ENCODE data around the gene PTPRH. TPM values are rescaled to one million over a fixed set of nuclear protein-coding genes. Genes with fewer than 3 reads are reported as not detected.
A peak's percentile ranks its signal among the peaks of the same experiment; 100 is the strongest.

Gene PTPRH
- total and polyA plus RNA-seq, 8 donors, result 5.3 to 83.9 (median 39.7) TPM

DNA sequence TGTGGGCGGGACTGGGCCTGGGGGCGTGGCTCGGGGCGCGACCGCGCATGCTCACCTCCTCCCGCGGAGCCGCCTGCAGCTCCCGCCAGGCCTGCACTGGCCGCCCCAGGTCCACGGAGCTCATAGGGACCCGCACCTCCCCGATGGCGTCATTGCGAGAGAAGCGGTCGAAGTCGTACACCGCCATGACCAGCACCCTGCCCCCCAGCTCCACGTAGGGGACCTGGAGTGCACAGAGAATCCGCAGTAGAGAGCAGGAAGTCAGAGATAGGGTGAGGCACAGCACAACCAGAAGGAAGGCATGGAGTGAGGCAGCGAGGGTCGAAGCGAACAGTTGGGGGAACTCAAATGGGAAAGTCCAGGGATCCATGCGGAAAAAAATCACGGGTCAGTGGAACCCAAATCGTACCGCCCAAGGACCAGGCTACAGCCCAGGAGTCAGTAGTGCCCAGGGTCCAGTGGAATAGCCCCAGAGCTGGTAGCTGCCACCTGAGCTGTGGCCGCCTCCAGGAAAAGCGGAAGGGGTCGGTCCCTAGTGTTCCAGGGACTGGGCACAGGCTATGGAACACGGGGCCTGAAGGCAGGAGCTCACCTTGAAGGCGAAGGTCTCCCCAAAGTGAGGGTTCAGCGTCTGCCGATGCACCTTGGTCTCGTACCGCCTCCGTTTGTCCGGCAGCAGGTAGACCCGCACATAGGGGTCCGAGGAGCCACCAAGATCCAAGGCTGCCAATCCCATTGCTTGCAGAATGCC lies 34.0 kb downstream of the PTPRH start:
- WGBS, 5 donors, result 40 to 68% (median 57%) methylated on average over 34 to 43 of the region's 43 CpGs
- peaks cover 15 to 37% (median 29%) of the 10 kb centered on the region in 4 donors for H3K4me1 ChIP-seq
- H3K27me3 ChIP-seq, result peaks cover 33 to 100% (median 90%) of the 10 kb centered on the region in 3 donors
- TF ChIP-seq, protein P1, sequence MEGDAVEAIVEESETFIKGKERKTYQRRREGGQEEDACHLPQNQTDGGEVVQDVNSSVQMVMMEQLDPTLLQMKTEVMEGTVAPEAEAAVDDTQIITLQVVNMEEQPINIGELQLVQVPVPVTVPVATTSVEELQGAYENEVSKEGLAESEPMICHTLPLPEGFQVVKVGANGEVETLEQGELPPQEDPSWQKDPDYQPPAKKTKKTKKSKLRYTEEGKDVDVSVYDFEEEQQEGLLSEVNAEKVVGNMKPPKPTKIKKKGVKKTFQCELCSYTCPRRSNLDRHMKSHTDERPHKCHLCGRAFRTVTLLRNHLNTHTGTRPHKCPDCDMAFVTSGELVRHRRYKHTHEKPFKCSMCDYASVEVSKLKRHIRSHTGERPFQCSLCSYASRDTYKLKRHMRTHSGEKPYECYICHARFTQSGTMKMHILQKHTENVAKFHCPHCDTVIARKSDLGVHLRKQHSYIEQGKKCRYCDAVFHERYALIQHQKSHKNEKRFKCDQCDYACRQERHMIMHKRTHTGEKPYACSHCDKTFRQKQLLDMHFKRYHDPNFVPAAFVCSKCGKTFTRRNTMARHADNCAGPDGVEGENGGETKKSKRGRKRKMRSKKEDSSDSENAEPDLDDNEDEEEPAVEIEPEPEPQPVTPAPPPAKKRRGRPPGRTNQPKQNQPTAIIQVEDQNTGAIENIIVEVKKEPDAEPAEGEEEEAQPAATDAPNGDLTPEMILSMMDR (IDR thresholded peaks at IDR 0.05), result no peak
- TF ChIP-seq EP300 (IDR thresholded peaks at IDR 0.05) (no peak), POLR2A (IDR thresholded peaks at IDR 0.05) (no peak), POLR2AphosphoS5 (IDR thresholded peaks at IDR 0.05) (no peak)
- no peak overlapping the region for H3K4me3 ChIP-seq
- no peaks in the 10 kb centered on the region for H3K36me3 ChIP-seq
- DNase-seq, result no peak
- no peak overlapping the region for H3K27ac ChIP-seq
- no peaks in the 10 kb centered on the region for H3K9me3 ChIP-seq
- intact Hi-C loops (cut with DNase I; ENCODE audit: low total_unique reads), result no loop called here

DNA sequence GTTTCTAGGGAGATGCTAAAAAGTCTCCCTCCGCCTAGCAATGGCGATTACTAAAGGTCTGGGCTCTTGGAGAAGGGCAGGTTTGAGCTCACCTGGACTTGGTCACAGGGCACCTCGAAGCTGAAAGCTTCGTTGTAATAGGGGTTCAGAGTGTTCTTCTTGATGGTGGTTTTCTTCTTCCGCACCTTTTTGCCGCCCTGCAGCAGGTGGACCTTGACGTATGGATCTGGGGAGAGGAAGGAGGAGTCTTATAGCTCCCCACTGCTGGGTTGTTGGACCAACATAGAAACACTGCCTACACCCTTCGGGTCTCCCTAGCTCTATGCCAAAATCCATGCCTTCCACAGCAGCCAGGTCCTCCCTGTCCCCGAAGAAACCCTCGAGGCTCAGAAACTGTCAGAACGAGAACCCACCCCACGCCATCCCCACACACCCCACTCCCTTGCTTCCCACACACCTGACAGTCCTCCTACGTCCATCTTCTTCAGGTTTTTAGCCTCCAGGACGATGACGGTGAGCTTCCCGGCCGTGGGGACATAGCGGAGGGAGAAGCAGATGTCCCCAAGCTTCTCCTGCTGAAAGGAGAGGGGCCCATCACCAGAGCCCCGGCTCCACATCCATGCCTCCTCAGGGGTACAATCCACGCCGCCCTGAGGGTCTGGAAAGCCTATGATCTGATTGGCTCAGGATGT lies 34.7 kb downstream of the PTPRH start:
- 42 to 66% (median 57%) methylated on average over 21 of the region's 21 CpGs for WGBS, 5 donors
- Histone ChIP-seq H3K36me3 (no peaks in the 10 kb centered on the region), H3K27ac (no peak overlapping the region), H3K9me3 (no peaks in the 10 kb centered on the region), H3K4me3 (peak overlapping the region in 1 of 4 donors; percentile 49), H3K27me3 (peaks cover 27 to 100% (median 90%) of the 10 kb centered on the region in 3 donors), H3K4me1 (peaks cover 10 to 30% (median 22%) of the 10 kb centered on the region in 4 donors)
- intact Hi-C loops (cut with DNase I; ENCODE audit: low total_unique reads), result no loop called here
- TF ChIP-seq, protein P1 (IDR thresholded peaks at IDR 0.05), result no peak
- no peak for TF ChIP-seq EP300 (IDR thresholded peaks at IDR 0.05)
- TF ChIP-seq POLR2AphosphoS5 (IDR thresholded peaks at IDR 0.05), result no peak
- no peak for TF ChIP-seq POLR2A (IDR thresholded peaks at IDR 0.05)
- DNase-seq, result no peak

DNA sequence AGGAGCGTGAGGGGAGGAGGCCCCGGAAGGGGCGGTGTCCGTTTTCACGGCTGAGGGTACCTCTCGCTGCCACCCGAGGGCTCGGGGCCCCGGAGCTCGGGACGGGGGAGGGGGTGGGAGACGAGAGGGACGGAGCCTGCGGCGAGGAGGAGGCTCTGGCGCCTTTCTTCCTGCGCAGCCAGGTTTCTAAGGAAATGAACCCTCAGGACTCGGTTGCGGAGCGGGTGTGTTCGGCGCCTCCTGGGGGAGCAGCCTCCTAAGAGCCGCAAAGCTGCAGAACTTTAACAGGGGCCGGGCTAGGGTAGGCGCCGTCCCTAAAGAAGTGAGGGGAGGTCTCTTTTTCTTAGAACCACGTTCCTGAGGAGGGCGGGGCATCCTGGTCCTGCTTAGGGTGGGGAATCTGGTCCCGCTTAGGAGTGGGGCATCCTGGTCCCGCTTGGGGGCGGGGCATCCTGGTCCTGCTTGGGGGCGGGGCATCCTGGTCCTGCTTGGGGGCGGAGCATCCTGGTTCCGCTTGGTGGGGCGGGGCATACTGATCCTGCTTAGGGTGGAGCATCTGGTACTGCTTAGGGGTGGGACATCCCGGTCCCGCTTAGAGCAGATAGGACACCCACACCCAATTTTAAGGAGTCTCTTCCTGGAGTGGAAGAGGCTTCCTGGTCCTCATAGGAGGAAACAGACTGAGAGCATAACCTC lies 35.4 kb downstream of the PTPRH start:
- H3K9me3 ChIP-seq, result no peaks in the 10 kb centered on the region
- no peaks in the 10 kb centered on the region for H3K36me3 ChIP-seq
- peaks cover 6 to 23% (median 15%) of the 10 kb centered on the region in 4 donors for H3K4me1 ChIP-seq
- H3K27ac ChIP-seq, result no peak overlapping the region
- intact Hi-C loops (cut with DNase I; ENCODE audit: low total_unique reads), result no loop called here
- peak; percentile 43 to 67 for DNase-seq
- H3K27me3 ChIP-seq, result peaks cover 30 to 100% (median 90%) of the 10 kb centered on the region in 3 donors
- peak overlapping the region; percentile 25 to 49 (median 31) for H3K4me3 ChIP-seq
- 1 to 5% (median 2%) methylated on average over 18 to 37 of the region's 37 CpGs for WGBS, 5 donors
- TF ChIP-seq, protein P1 (IDR thresholded peaks at IDR 0.05), result no peak
- TF ChIP-seq POLR2A (IDR thresholded peaks at IDR 0.05), result no peak
- no peak for TF ChIP-seq EP300 (IDR thresholded peaks at IDR 0.05)
- TF ChIP-seq POLR2AphosphoS5 (IDR thresholded peaks at IDR 0.05), result no peak

DNA sequence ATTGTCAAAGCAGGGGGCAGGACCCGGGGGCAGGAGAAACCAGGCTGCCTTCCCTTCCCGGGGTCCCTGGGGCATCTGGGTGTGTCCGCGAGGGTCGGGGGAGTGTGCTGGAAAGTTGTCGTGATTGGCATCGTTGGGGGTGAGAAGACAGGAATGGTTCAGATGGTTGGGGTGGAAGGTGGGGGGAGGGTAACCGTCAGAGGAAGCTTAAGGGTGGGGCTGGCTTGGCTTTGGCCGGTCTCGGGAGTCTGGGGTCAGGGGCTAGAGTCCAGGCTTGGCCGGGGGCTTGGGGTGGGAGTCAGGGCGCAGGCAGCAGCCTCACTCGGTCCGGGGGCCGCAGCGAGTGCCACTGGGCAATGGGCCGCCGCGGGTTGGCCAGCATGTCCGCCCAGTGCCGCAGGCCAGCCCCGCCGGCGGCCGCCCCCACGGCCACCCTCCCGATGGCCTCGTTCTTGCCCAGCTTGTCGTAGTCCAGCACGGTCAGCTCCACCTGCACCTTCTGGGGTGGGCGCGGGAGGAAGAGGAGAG lies 36.1 kb downstream of the PTPRH start:
- Histone ChIP-seq H3K4me3 (peak overlapping the region; percentile 25 to 49 (median 31)), H3K27me3 (peaks cover 36 to 100% (median 89%) of the 10 kb centered on the region in 3 donors), H3K36me3 (no peaks in the 10 kb centered on the region), H3K27ac (no peak overlapping the region), H3K9me3 (no peaks in the 10 kb centered on the region), H3K4me1 (peaks cover 6 to 20% (median 12%) of the 10 kb centered on the region in 4 donors)
- 2 to 5% (median 2%) methylated on average over 13 to 32 of the region's 32 CpGs for whole genome bisulfite sequencing, 5 donors
- intact Hi-C loops (cut with DNase I; ENCODE audit: low total_unique reads), result no loop called here
- TF ChIP-seq, protein P1 (IDR thresholded peaks at IDR 0.05), result no peak
- no peak for DNase-seq

Data from stomach (tissue), 9 donors.